ENCODE measurements around the gene DICER1. TPM values are rescaled to one million over a fixed set of nuclear protein-coding genes. Genes with fewer than 3 reads are reported as not detected.

DICER1 gene
- polyA plus RNA-seq, 1 donor from 2014 or later, result 93.8 TPM

DNA sequence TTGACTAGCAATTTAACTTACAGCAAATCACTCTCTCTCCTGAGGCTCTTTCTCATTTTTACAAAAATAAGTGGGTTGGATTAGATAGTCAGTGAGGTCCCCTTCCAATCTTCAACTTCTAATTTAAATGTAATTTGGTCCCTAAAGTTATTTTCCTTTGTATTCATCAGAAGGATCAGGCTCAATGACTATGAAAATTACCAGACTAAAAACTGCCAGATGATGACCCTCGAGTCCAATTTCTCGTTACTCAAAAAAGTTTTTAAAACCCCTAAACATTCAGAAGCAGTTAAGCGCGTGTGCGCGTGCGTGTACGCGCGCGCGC lies 34.7 kb downstream of the DICER1 start:
- no peaks in the 10 kb centered on the region for H3F3A ChIP-seq (ENCODE audit: insufficient read depth, low read length, poor library complexity, severe bottlenecking)
- H2AFZ ChIP-seq (ENCODE audit: low read depth, low read length), result no peak overlapping the region
- no peaks in the 10 kb centered on the region for H3K27me3 ChIP-seq (ENCODE audit: insufficient read depth, low read depth, low read length)
- no peaks in the 10 kb centered on the region for H4K20me1 ChIP-seq (ENCODE audit: insufficient read depth)
- no peaks in the 10 kb centered on the region for H3K9me2 ChIP-seq (ENCODE audit: insufficient read depth, low read length)
- H3K79me2 ChIP-seq (replicated peaks; ENCODE audit: insufficient read depth, low read length), result no peaks in the 10 kb centered on the region
- no peak overlapping the region for H3K9ac ChIP-seq (ENCODE audit: low read length)
- TF ChIP-seq POLR2AphosphoS5 (IDR thresholded peaks at IDR 0.05) (no peak), SMC3 (conservative IDR thresholded peaks at IDR 0.05; ENCODE audit: poor library complexity) (no peak), MXI1 (conservative IDR thresholded peaks at IDR 0.05; ENCODE audit: poor library complexity, severe bottlenecking) (no peak), EP300 (conservative IDR thresholded peaks at IDR 0.05; ENCODE audit: poor library complexity, severe bottlenecking) (no peak), RAD21 (conservative IDR thresholded peaks at IDR 0.05) (no peak), TAF1 (IDR thresholded peaks at IDR 0.05; ENCODE audit: low read depth) (no peak), CTCF (IDR thresholded peaks at IDR 0.05; ENCODE audit: poor library complexity, severe bottlenecking) (no peak), EZH2 (IDR thresholded peaks at IDR 0.05; ENCODE audit: borderline replicate concordance, insufficient read depth, low read length, poor library complexity, severe bottlenecking) (no peak)
- TF ChIP-seq, protein P1, sequence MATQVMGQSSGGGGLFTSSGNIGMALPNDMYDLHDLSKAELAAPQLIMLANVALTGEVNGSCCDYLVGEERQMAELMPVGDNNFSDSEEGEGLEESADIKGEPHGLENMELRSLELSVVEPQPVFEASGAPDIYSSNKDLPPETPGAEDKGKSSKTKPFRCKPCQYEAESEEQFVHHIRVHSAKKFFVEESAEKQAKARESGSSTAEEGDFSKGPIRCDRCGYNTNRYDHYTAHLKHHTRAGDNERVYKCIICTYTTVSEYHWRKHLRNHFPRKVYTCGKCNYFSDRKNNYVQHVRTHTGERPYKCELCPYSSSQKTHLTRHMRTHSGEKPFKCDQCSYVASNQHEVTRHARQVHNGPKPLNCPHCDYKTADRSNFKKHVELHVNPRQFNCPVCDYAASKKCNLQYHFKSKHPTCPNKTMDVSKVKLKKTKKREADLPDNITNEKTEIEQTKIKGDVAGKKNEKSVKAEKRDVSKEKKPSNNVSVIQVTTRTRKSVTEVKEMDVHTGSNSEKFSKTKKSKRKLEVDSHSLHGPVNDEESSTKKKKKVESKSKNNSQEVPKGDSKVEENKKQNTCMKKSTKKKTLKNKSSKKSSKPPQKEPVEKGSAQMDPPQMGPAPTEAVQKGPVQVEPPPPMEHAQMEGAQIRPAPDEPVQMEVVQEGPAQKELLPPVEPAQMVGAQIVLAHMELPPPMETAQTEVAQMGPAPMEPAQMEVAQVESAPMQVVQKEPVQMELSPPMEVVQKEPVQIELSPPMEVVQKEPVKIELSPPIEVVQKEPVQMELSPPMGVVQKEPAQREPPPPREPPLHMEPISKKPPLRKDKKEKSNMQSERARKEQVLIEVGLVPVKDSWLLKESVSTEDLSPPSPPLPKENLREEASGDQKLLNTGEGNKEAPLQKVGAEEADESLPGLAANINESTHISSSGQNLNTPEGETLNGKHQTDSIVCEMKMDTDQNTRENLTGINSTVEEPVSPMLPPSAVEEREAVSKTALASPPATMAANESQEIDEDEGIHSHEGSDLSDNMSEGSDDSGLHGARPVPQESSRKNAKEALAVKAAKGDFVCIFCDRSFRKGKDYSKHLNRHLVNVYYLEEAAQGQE (IDR thresholded peaks at IDR 0.05; ENCODE audit: borderline replicate concordance), result no peak
- peaks cover 8% of the 10 kb centered on the region for H3K36me3 ChIP-seq (ENCODE audit: insufficient read depth, low read length)
- no peak overlapping the region for H3K4me2 ChIP-seq (ENCODE audit: low read length)
- no peak overlapping the region for H3K4me3 ChIP-seq (ENCODE audit: low read length)
- no peaks in the 10 kb centered on the region for H3K9me3 ChIP-seq (ENCODE audit: low read length)
- no peak overlapping the region for H3K27ac ChIP-seq (ENCODE audit: low read length)

- H3K36me3 ChIP-seq (ENCODE audit: insufficient read depth, low read length), result peaks cover 8% of the 10 kb centered on the region
- no peaks in the 10 kb centered on the region for H3K79me2 ChIP-seq (replicated peaks; ENCODE audit: insufficient read depth, low read length)
- H4K20me1 ChIP-seq (ENCODE audit: insufficient read depth), result no peaks in the 10 kb centered on the region
- H3K9ac ChIP-seq (ENCODE audit: low read length), result no peak overlapping the region
- no peak overlapping the region for H2AFZ ChIP-seq (ENCODE audit: low read depth, low read length)
- no peaks in the 10 kb centered on the region for H3K9me3 ChIP-seq (ENCODE audit: low read length)
- H3K9me2 ChIP-seq (ENCODE audit: insufficient read depth, low read length), result no peaks in the 10 kb centered on the region
- TF ChIP-seq POLR2AphosphoS5 (IDR thresholded peaks at IDR 0.05) (no peak), SMC3 (conservative IDR thresholded peaks at IDR 0.05; ENCODE audit: poor library complexity) (no peak), RAD21 (conservative IDR thresholded peaks at IDR 0.05) (no peak), CTCF (IDR thresholded peaks at IDR 0.05; ENCODE audit: poor library complexity, severe bottlenecking) (no peak), EP300 (conservative IDR thresholded peaks at IDR 0.05; ENCODE audit: poor library complexity, severe bottlenecking) (no peak), MXI1 (conservative IDR thresholded peaks at IDR 0.05; ENCODE audit: poor library complexity, severe bottlenecking) (no peak), EZH2 (IDR thresholded peaks at IDR 0.05; ENCODE audit: borderline replicate concordance, insufficient read depth, low read length, poor library complexity, severe bottlenecking) (no peak), TAF1 (IDR thresholded peaks at IDR 0.05; ENCODE audit: low read depth) (no peak)
- TF ChIP-seq, protein P1 (IDR thresholded peaks at IDR 0.05; ENCODE audit: borderline replicate concordance), result no peak
- H3K27me3 ChIP-seq (ENCODE audit: insufficient read depth, low read depth, low read length), result no peaks in the 10 kb centered on the region
- H3F3A ChIP-seq (ENCODE audit: insufficient read depth, low read length, poor library complexity, severe bottlenecking), result no peaks in the 10 kb centered on the region
- no peak overlapping the region for H3K4me2 ChIP-seq (ENCODE audit: low read length)
- no peak overlapping the region for H3K4me3 ChIP-seq (ENCODE audit: low read length)
- no peak overlapping the region for H3K27ac ChIP-seq (ENCODE audit: low read length)
Measured at GRCh38 chr14:95121911-95122620, 35.3 kb downstream of the DICER1 start.

Data from neural cell (in vitro differentiated cells).